HEK293 (cell line): ENCODE results near the gene NHS.

Source experiments
- CTCF ChIP-seq: fragments of 450-650 bp; formaldehyde crosslinking; IDR thresholded peaks from 2 replicates; pipeline ENCODE4 v1.5.1; 2016; ENCODE audit warnings: missing biosample characterization, missing genetic modification characterization
- PRDM6 ChIP-seq: fragments of 450-650 bp; formaldehyde crosslinking; IDR thresholded peaks from 2 replicates; pipeline ENCODE4 v1.5.1; 2017; ENCODE audit warnings: missing biosample characterization, missing genetic modification characterization
- TCF7L2 ChIP-seq: IDR thresholded peaks from 2 replicates; pipeline ENCODE4 v1.6.1; 2011; ENCODE audit warnings: low read depth, mild to moderate bottlenecking, inconsistent platforms, low read length, moderate library complexity, borderline replicate concordance
- ZBTB11 ChIP-seq: fragments of 450-650 bp; formaldehyde crosslinking; conservative IDR thresholded peaks from 2 replicates; pipeline ENCODE4 v1.5.1; 2016; ENCODE audit warnings: low read depth, missing biosample characterization, missing genetic modification characterization
- ZBTB20 ChIP-seq: fragments of 450-650 bp; formaldehyde crosslinking; IDR thresholded peaks from 2 replicates; pipeline ENCODE4 v1.5.1; 2016; ENCODE audit warnings: missing biosample characterization, missing genetic modification characterization
- ZBTB26 ChIP-seq: fragments of 450-650 bp; formaldehyde crosslinking; optimal IDR thresholded peaks from 2 replicates; pipeline ENCODE3; 2016; ENCODE audit warnings: missing biosample characterization, mild to moderate bottlenecking, missing genetic modification characterization
- ZNF146 ChIP-seq: fragments of 450-650 bp; formaldehyde crosslinking; IDR thresholded peaks from 2 replicates; pipeline ENCODE4 v1.5.1; 2016; ENCODE audit warnings: missing biosample characterization, missing genetic modification characterization
- ZNF510 ChIP-seq: fragments of 450-650 bp; formaldehyde crosslinking; IDR thresholded peaks from 2 replicates; pipeline ENCODE4 v1.5.1; 2018; ENCODE audit warnings: mild to moderate bottlenecking, missing genetic modification characterization, missing biosample characterization; ENCODE audit not compliant: insufficient replicate concordance
- ZNF785 ChIP-seq: fragments of 450-650 bp; formaldehyde crosslinking; IDR thresholded peaks from 2 replicates; pipeline ENCODE4 v1.5.1; 2016; ENCODE audit warnings: missing biosample characterization, missing genetic modification characterization

GRCh38 chrX:17550011-17550410 is 175.0 kb downstream of the NHS start:
- TF ChIP-seq TCF7L2 (no peak), ZBTB20 (tag by site-specific recombination) (no peak), ZBTB11 (tag by site-specific recombination) (no peak), ZNF510 (no peak), CTCF (tag by site-specific recombination) (no peak), ZNF146 (tag by site-specific recombination) (no peak), ZNF785 (no peak), PRDM6 (tag by site-specific recombination) (no peak), ZBTB26 (tag by site-specific recombination) (no peak)
